T-helper 2 cell (primary cell): ENCODE measurements around the gene PPIL4.
"Not testable (repeated sequence)": the region's sequence is repeated elsewhere in the genome, so short reads cannot be mapped to it uniquely, and the experiment has no call there.

ENCODE experiments used
- DNase-seq, 5 experiments: peaks; one replicate each; pipeline versions ENCODE4 v3.0.0 to v3.0.0-alpha.2; 2012 to 2022

PPIL4 gene

DNA sequence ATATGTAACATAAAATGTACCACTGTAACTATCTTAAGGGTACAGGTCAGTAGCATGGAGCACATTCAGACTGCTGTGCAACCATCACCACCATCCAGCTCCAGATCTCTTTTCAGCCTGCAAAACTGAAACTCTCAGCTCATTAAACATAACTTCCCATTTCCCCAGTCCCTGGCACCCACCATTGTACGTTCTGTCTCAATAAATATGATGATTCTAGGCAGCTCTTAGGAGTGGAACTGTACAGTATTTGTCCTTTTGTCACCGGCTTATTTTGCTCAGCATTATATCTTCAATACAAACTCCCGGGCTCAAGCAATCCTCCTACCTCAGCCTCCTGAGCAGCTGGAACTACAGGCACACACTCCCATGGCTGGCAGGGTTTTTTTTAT lies 62.5 kb downstream of the PPIL4 start:
- DNase-seq = no peak

GRCh38 chr6:149482545-149483333 lies 63.1 kb downstream of the PPIL4 start:
- peak in 1 of 5 experiments; percentile 44 for DNase-seq

GRCh38 chr6:149480502-149481280 lies 65.2 kb downstream of the PPIL4 start:
- peak in 3 of 5 experiments; percentile 33 to 70 (median 57) for DNase-seq

- DNase-seq = no peak
These were observed 67.1 kb downstream of the PPIL4 start for GRCh38 chr6:149478631-149479314.

DNA sequence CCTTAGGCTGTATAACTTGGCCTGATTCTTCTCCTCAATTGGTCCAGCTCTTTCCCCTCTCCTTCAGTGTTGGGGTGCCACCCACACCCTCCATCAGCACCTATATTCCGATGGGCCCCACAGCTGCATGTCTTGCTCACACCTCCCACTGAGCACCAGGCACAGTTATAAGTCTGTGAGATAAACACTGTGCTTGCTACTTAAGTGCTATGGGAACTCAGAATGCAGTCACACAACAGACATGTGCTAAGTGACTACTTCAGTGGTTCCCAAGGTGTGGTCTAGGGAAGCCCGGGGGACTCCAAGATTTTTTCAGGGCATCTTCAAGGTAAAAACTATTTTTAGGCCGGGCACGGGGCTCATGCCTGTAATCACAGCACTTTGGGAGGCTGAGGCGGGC lies 68.3 kb downstream of the PPIL4 start:
- DNase-seq = no peak

DNA sequence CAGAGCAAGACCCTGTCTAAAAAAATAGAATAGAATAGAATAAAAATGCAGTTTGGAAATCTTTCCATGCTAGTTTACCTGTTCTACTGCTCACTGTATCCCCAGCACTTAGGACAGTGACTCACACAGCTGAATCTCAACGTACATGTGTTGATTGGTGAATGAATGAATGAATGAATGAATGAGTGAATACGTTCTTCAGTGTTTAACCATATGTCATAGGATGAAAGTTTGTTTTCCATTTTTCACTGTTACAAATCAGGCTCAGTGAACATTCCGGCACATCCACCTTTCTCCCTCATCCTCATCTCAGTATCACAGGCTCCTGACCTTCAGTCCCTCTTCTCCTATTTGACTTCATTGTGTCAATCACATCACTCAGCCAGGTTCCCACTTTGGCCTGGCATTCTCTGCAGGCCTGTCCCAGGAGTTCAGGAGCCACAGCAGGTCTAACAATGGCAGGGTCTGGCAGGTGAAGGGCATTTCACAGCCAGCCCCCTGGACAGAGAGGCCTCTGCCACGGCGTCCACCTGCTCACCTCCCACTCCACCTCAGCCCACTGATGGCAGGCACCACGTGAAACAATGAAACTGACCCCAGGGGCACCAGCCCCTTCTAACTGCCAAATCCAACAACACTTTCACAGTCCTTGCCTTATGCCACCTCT lies 68.9 kb downstream of the PPIL4 start:
- no peak for DNase-seq

GRCh38 chr6:149474108-149474935 lies 71.5 kb downstream of the PPIL4 start:
- no peak for DNase-seq

GRCh38 chr6:149473080-149474052 lies 72.5 kb downstream of the PPIL4 start:
- DNase-seq = no peak

DNA sequence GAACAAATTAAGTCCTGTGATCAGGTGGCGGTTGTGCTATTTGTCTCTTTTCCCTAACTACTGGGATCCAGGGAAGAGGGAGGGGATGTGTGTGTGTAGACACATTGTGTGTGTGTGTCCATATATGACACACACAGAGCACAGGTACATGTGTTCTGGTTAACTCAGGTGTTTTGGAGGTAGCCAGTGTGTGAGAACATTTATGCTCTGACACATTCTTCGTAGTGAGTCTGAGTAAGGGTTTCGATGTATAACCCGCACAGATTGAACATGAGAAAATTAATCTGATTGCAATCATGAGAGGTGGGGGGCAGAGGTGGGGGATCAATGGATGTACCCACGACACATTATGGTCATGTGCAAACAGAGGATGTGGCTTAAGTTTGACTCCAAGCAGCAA lies 73.6 kb downstream of the PPIL4 start:
- DNase-seq = peak in 1 of 5 experiments; percentile 60

DNA sequence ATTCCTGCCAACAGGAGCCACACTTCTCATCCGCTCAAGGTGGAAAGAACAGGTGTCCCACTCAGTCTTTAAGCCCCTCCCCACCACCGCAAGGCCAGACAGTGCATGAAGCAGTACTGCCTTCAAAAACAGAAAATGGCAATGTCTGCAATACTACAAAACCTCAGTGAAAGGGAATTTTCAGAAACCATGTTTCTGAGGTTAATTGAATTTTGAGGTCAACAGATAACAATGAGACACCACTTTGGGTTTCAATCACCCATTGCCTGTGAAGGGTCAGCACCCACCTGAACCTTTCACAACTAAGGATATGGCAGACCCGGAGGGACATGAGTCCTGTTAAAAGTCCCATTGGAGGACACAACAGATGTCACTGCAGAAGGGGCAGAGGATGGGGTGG lies 74.0 kb downstream of the PPIL4 start:
- DNase-seq = peak in 1 of 5 experiments; percentile 47

DNA sequence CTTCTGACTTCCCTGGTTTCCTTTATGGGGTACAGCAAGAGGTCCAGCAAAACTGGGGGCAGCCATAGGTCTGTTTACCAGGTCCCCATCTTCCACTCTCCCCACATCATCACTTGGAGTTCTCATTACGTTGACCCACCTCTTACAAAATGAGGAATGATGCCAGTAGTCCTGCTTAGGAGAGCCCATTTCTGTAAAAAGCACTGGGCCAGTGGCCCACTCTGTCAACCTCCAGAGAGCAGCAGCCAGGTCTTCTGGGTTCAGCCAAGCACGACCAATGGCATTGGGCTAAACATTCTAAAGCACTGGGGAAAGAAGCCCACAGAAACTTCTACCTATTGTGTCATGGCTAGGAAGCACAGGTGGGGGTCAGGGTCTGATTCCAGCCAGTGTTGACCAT lies 74.9 kb downstream of the PPIL4 start:
- DNase-seq = no peak

DNA sequence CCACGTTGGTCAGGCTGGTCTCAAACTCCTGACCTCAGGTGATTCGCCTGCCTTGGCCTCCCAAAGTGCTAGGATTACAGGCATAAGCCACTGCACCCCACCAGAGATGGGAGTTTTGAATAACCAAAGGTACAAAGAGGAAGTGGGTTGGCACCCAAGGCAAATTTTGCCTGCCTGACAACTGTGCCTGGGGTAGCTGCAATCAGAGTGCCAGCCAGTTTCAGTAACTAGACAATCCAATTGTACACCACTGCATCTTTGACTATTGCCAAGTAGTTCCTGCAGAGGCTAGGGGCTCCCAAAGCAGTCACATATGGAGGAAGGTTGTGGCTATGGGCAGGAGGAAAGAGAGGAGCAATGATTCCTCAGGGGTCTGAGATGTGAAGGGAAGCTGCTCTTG lies 77.7 kb downstream of the PPIL4 start:
- DNase-seq = peak in 1 of 5 experiments; percentile 73

- DNase-seq = no peak
These were observed 78.6 kb downstream of the PPIL4 start for GRCh38 chr6:149467265-149467664.

DNA sequence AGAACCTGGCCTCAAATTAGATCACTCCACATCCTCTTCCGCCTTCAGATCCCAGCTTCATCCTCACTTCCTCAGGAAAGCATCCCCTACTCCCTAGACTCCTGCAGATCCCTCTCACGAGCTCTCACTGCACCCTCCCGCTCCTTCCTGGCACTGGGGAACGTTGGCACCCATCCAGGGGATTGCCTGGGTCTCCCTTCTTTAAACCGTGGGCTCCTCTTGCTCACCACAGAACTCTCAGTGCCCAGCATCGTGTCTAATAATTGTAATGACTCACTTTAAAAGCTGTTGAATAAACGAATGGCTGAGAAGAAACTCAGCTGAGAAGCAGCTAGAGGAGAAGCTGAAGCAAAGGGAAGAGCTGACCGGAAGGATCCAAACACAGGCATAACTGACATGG lies 81.4 kb downstream of the PPIL4 start:
- DNase-seq = no peak

- no peak for DNase-seq
These were observed 82.1 kb downstream of the PPIL4 start for GRCh38 chr6:149463781-149464180.

DNA sequence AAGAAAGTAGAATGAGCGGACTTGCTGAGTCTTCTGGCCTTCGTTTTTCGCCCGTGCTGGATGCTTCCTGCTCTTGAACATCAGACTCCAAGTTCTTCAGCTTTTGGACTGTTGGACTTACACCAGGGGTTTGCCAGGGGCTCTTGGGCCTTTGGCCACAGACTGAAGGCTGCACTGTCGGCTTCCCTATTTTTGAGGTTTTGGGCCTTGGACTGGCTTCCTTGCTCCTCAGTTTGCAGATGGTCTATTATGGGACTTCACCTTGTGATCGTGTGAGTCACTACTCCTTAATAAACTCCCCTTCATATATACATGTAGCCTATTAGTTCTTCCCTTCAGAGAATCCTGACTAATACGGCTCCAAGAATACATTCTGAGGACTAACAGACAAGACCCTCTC lies 83.1 kb downstream of the PPIL4 start:
- DNase-seq = not testable (repeated sequence)

DNA sequence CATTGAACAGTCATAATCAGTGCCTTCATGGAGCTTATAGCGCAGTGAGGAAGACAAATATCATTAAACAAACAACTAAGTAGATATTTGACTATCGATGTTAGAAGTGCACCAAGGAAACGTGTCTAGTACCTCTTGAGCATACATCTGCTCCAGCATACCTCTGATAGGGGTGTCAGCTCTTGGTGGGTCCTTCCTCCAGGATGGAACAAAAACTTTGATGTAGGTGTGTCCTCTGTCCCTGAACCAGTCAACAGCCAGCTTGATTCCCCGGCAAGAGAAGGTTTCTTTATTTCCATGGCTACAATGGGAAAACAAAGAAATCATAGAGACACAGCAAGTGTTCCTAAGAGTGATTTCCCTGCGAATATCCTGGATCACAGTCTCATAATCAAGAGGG lies 84.2 kb downstream of the PPIL4 start:
- no peak for DNase-seq

DNA sequence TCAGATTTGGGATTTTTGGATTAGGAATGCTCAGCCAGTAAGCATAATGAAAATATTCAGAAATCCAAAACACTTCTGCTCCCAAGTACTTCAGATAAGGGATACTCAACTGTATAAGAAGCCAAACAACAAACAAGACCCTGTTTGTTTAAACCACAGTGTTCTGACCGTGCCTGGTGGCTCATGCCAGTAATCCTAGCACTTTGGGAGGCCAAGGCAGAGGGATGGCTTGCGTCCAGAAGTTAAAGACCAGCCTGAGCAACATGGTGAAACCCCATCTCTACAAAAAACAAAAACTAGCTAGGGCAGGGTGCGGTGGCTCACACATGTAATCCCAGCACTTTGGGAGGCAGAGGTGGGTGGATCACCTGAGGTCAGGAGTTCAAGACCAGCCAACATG lies 85.6 kb downstream of the PPIL4 start:
- not testable (repeated sequence) for DNase-seq

DNA sequence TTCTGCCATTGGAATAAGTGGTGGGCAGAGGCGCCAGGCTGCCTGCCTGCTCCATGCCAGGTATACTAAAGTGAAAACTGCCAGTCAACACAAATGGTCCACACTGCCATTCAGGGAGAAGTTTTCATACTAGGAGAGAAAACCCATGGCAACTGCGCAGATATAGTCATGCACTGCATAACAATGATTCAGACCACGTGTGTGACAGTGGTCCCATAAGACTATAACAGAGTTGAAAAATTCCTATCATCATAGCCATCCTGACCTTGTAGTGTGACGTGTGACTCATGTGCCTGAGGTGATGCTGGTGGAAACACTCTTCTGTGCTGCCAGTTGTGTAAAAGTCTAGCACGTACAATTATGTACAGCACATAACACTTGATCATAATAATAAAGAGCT lies 86.1 kb downstream of the PPIL4 start:
- no peak for DNase-seq

DNA sequence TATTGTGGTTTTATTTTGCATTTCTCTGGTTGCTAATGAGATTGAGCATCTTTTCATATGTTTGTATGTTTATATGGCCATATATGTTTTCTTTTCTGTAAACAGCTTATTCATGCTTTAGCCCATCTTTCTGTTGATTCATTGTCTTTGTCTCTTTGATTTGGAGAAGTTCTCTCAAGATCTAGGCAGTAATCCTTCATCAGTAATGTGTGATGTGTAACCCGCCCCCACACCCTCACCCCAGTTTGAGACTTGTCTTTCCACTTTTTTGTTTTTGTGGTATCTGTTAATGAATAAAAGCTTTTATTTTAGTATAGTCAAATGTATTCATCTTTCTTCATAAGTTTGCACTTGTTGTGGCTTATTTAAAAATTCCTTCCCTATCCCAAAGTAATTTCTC lies 87.0 kb downstream of the PPIL4 start:
- no peak for DNase-seq

DNA sequence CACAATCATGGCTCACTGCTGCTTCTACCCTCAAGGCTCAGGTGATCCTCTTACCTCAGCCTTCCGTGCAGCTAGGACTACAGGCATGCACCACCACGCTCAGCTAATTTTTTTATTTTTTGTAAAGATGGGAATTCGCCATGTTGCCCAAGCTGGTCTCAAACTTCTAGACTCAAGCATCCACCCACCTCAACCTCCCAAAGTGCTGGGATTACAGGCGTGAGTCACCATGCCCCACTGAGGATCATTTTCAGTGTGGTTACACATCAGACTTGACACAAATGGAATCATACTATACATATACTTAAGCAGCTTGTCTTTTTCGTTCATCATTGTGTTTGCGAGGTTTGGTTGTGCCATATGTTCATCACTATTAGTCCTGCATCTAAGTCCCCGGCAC lies 87.6 kb downstream of the PPIL4 start:
- no peak for DNase-seq
